Kidney epithelial cell (primary cell): ENCODE results near the gene ENPP4. TPM values are rescaled to one million over a fixed set of nuclear protein-coding genes. Genes with fewer than 3 reads are reported as not detected.
"Not testable (repeated sequence)": the region's sequence is repeated elsewhere in the genome, so short reads cannot be mapped to it uniquely, and the experiment has no call there.

ENCODE experiments used
- DNase-seq: peaks from one replicate; pipeline ENCODE4 v3.0.0-alpha.2; 2010; ENCODE audit warnings: low read depth
- H3K27me3 ChIP-seq: 2 replicates; pipeline ENCODE4 v1.6.0; 2011; ENCODE audit warnings: low read length; ENCODE audit not compliant: control insufficient read depth, insufficient read depth
- H3K36me3 ChIP-seq: 2 replicates; pipeline ENCODE4 v1.5.1; 2011; ENCODE audit warnings: low read length; ENCODE audit not compliant: control insufficient read depth, insufficient read depth
- H3K4me3 ChIP-seq: 2 replicates; pipeline ENCODE4 v1.5.1; 2011; ENCODE audit warnings: low read depth, mild to moderate bottlenecking, control low read depth, low read length
- total RNA-seq: library from RNA; depleted of rRNA; stranded (reverse); fragments of >200 nt; gene quantifications from 2 replicates; pipeline ENCODE4 v1.2.3, GENCODE V29; 2015
- TF ChIP-seq, protein P1 (sequence below): IDR thresholded peaks from 2 replicates; pipeline ENCODE4 v1.5.1; 2011; ENCODE audit warnings: mild to moderate bottlenecking, moderate library complexity, low read length, control low read depth, inconsistent platforms; ENCODE audit not compliant: insufficient read depth, poor library complexity, severe bottlenecking

Gene ENPP4
- total RNA-seq, 1 donor from 2014 or later: 10.4 TPM

DNA sequence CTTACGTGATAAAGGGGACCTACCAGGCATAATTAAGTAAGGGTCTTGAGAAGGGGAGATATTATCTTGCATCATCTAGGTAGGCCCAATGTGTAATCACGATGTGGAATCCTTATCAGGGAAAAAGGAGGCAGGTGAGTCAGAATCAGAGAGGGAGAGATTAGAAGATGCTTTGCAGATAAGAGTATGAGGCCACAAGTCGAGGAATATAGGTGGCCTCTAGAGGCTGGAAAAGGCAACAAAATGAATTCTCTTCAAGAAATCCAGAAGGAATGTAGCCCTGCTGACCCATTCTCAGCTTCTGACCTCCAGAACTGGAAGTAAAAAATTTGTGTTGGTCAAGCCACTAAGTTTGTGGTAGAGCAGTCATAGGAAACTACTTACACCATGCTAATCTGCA is 11.0 kb upstream of the ENPP4 start:
- H3K36me3 ChIP-seq: no peaks in the 10 kb centered on the region

DNA sequence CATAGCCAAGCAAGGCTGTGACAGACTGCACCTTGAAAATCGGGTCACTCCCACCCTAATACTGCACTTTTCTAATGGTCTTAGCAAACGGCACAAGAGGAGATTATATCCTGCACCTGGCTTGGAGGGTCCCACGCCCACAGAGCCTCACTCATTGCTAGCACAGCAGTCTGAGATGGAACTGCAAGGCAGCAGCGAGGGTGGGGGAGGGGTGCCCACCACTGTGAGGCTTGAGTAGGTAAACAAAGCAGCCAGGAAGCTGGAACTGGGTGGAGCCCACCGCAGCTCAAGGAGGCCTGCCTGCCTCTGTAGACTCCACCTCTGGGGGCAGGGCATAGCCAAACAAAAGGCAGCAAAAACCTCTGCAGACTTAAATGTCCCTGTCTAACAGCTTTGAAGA is 10.1 kb upstream of the ENPP4 start:
- not testable (repeated sequence) for H3K4me3 ChIP-seq, H3K36me3 ChIP-seq, DNase-seq, H3K27me3 ChIP-seq

More for the DNA sequence above, 11.0 kb upstream of the ENPP4 start:
- DNase-seq: no peak
- Histone ChIP-seq H3K4me3 (no peak overlapping the region), H3K27me3 (no peaks in the 10 kb centered on the region)
- TF ChIP-seq, protein P1, sequence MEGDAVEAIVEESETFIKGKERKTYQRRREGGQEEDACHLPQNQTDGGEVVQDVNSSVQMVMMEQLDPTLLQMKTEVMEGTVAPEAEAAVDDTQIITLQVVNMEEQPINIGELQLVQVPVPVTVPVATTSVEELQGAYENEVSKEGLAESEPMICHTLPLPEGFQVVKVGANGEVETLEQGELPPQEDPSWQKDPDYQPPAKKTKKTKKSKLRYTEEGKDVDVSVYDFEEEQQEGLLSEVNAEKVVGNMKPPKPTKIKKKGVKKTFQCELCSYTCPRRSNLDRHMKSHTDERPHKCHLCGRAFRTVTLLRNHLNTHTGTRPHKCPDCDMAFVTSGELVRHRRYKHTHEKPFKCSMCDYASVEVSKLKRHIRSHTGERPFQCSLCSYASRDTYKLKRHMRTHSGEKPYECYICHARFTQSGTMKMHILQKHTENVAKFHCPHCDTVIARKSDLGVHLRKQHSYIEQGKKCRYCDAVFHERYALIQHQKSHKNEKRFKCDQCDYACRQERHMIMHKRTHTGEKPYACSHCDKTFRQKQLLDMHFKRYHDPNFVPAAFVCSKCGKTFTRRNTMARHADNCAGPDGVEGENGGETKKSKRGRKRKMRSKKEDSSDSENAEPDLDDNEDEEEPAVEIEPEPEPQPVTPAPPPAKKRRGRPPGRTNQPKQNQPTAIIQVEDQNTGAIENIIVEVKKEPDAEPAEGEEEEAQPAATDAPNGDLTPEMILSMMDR: no peak

DNA sequence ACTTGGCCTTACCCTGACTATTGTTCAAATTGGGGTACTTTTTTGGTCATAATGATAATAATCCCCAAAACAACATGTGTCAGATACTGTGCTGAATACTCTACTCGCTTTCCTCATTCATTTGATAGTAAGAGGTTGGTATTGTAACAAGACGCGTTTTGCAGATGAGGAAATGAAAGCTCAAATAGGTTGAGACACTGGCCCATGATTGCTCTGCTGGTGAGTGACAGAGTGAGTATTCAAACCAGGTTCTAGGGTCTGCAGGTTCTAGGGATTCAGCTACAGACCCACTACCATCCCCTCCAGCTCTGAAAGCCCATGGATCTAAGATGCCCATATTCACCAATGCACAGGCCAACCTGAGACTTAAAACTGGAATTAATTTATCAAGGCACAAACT is 1.3 kb upstream of the ENPP4 start:
- no peak overlapping the region for H3K4me3 ChIP-seq
- no peaks in the 10 kb centered on the region for H3K27me3 ChIP-seq
- no peak for DNase-seq
- TF ChIP-seq, protein P1: no peak
- no peaks in the 10 kb centered on the region for H3K36me3 ChIP-seq

DNA sequence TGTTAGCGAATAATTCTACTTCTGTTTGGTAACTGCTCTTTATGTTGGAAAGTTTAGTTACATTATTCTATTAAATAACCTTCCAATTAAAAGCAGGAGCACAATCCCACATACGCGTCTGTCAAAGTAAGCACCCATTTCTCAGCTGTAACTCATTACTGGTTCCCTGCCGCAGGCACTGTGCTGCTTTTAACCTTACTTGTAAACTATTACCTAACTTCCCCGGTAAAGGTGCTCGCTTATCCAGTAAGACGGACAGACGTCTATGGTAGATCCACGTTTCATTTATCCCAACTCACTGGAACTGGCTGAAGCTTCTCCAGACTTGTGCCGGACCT is 529 bp upstream of the ENPP4 start:
- TF ChIP-seq, protein P1: no peak
- DNase-seq: no peak
- H3K27me3 ChIP-seq: no peaks in the 10 kb centered on the region
- H3K36me3 ChIP-seq: no peaks in the 10 kb centered on the region
- peak overlapping the region; percentile 63 for H3K4me3 ChIP-seq

DNA sequence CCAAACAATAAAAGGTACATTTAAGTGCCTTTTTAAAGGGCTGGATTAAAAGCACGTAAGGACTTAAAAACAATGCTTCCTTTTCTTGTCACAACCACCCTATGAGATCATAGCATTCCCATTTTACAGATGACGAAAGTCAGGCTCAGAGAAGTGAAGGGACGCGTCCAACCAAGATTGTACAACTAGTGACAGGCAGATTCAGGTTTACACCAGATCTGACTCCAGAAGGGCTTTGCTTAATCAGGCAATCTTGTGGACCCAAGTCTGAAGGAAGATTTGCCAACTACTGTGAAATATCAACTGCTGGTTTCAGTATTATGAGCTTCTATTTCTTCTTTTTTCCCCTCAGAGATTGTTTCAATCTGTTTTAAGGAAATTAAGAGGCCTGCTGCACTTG is 877 bp downstream of the ENPP4 start:
- Histone ChIP-seq H3K36me3 (no peaks in the 10 kb centered on the region), H3K4me3 (peak overlapping the region; percentile 63), H3K27me3 (no peaks in the 10 kb centered on the region)
- TF ChIP-seq, protein P1: no peak
- no peak for DNase-seq

DNA sequence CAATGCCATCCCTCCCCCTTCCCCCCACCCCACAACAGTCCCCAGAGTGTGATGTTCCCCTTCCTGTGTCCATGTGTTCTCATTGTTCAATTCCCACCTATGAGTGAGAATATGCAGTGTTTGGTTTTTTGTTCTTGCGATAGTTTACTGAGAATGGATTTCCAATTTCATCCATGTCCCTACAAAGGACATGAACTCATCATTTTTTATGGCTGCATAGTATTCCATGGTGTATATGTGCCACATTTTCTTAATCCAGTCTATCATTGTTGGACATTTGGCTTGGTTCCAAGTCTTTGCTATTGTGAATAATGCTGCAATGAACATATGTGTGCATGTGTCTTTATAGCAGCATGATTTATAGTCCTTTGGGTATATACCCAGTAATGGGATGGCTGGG is 1.5 kb downstream of the ENPP4 start:
- not testable (repeated sequence) for H3K36me3 ChIP-seq, H3K27me3 ChIP-seq, H3K4me3 ChIP-seq, DNase-seq

DNA sequence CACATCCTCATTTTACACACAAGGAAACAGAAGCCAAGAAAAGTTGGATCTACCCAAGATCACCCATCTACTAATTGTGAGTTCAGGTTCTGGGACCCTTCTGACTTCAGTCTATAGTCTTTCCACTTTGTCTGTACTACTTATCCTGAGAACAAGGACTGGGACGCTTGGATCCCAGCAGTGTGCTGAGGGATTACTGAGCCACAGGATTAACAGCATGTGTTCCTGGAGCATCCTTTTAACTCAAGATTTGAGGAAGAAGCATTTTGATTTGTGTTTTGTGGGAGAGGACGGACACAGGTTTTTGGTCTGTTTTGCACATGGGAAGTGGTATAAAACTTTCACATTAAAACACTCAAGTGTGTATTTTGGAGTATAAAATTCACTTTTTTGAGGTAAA is 4.4 kb downstream of the ENPP4 start:
- Histone ChIP-seq H3K4me3 (no peak overlapping the region), H3K27me3 (no peaks in the 10 kb centered on the region), H3K36me3 (no peaks in the 10 kb centered on the region)
- TF ChIP-seq, protein P1: no peak
- no peak for DNase-seq
